HepG2 (cell line): ENCODE results near the gene GRAMD1B. TPM values are rescaled to one million over a fixed set of nuclear protein-coding genes. Genes with fewer than 3 reads are reported as not detected.

ENCODE experiments used
- ZNF12 ChIP-seq: sonication (generic); formaldehyde crosslinking; IDR thresholded peaks from 2 replicates; pipeline ENCODE4 v1.5.0; 2020; ENCODE audit warnings: missing genetic modification reagents
- ZNF142 ChIP-seq: sonication (generic); formaldehyde crosslinking; IDR thresholded peaks from 2 replicates; pipeline ENCODE4 v1.4.0; 2020; ENCODE audit warnings: missing genetic modification reagents
- polyA plus RNA-seq, 8 experiments: library from polyadenylated mRNA; depleted of rRNA in 3 of 8; stranded (reverse) in 7 of 8; unstranded in 1 of 8; fragments of >200 nt; fragmentation: Illumina TruSeq in 4 of 8; extraction: Trizol in 4 of 8; gene quantifications; 2 replicates each; pipeline versions ENCODE4 v1.2.1 to v1.2.3, GENCODE V29; 2011 to 2016; ENCODE audit warnings: low read depth in 4 of 8, missing spikeins in 1 of 8, mixed read lengths in 1 of 8; ENCODE audit not compliant: insufficient read depth in 1 of 8
- total RNA-seq, 5 experiments: library from RNA; depleted of rRNA; stranded (reverse); fragments of >200 nt; fragmentation: Illumina TruSeq; extraction: Trizol; gene quantifications; 2 replicates each; pipeline ENCODE4 v1.2.3, GENCODE V29; 2016; ENCODE audit warnings: low read depth in 1 of 5
- TF ChIP-seq, protein P1 (sequence below): sonication (generic); formaldehyde crosslinking; IDR thresholded peaks from 2 replicates; pipeline ENCODE4 v1.4.0; 2020; ENCODE audit warnings: missing genetic modification reagents

The GRAMD1B gene
- total and polyA plus RNA-seq, 2 of the 13 experiments (the other 11 are each of a cell fraction or from before 2014, with no cell fraction given): 0.12 TPM; not detected in 1

DNA sequence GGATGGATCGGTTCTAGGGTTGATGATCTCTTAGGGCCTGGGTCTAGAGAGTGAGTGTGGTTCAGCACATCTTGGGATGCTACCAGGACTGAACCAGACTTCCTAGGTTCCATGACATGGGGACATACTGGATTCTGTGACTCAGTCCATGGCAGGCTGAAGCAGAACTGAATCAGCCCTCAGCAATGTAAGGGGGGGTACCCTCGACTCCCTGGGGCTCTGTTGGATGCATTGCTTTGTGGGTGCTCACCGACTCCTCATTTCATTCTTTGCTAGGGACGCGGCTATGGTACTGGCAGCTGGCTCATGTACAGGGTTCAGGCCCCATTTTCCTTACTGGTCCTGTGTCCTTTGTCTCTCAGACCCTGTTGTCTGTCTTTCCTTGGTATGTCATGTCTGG is 733 bp upstream of the GRAMD1B start (continued):
- TF ChIP-seq, protein P1, sequence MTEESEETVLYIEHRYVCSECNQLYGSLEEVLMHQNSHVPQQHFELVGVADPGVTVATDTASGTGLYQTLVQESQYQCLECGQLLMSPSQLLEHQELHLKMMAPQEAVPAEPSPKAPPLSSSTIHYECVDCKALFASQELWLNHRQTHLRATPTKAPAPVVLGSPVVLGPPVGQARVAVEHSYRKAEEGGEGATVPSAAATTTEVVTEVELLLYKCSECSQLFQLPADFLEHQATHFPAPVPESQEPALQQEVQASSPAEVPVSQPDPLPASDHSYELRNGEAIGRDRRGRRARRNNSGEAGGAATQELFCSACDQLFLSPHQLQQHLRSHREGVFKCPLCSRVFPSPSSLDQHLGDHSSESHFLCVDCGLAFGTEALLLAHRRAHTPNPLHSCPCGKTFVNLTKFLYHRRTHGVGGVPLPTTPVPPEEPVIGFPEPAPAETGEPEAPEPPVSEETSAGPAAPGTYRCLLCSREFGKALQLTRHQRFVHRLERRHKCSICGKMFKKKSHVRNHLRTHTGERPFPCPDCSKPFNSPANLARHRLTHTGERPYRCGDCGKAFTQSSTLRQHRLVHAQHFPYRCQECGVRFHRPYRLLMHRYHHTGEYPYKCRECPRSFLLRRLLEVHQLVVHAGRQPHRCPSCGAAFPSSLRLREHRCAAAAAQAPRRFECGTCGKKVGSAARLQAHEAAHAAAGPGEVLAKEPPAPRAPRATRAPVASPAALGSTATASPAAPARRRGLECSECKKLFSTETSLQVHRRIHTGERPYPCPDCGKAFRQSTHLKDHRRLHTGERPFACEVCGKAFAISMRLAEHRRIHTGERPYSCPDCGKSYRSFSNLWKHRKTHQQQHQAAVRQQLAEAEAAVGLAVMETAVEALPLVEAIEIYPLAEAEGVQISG (CRISPR knock-in tag): no peak
- TF ChIP-seq ZNF12 (no peak), ZNF142 (CRISPR knock-in tag) (no peak)
